Liver (tissue), 3 donors: Measurements from ENCODE around the gene RAB17.

Experiments used
- EGR1 ChIP-seq, 2 donors: IDR thresholded peaks; 2 replicates each; pipeline ENCODE4 v1.6.1; 2016 to 2018; ENCODE audit warnings: antibody characterized with exemption in 2 of 2, low read depth in 2 of 2
- FOXA2 ChIP-seq: IDR thresholded peaks from 2 replicates; pipeline ENCODE4 v1.6.1; 2016; ENCODE audit warnings: antibody characterized with exemption
- GABPA ChIP-seq, 2 donors: IDR thresholded peaks in 1 of 2; conservative IDR thresholded peaks in 1 of 2; 2 replicates each; pipeline ENCODE4 v1.6.1; 2016; ENCODE audit warnings: antibody characterized with exemption in 2 of 2, mild to moderate bottlenecking in 1 of 2, moderate library complexity in 1 of 2
- JUND ChIP-seq, 2 donors: IDR thresholded peaks; 2 replicates each; pipeline ENCODE4 v1.6.1; 2016; ENCODE audit warnings: antibody characterized with exemption in 2 of 2
- RAD21 ChIP-seq, 2 donors: IDR thresholded peaks; 2 replicates each; pipeline ENCODE4 v1.6.1; 2016; ENCODE audit warnings: antibody characterized with exemption in 2 of 2, mild to moderate bottlenecking in 2 of 2
- RXRA ChIP-seq, 2 donors: IDR thresholded peaks; 2 replicates each; pipeline ENCODE4 v1.6.1; 2017 to 2018; ENCODE audit warnings: antibody characterized with exemption in 2 of 2, mild to moderate bottlenecking in 1 of 2
- SP1 ChIP-seq: IDR thresholded peaks from 2 replicates; pipeline ENCODE4 v1.6.1; 2018; ENCODE audit warnings: antibody characterized with exemption, mild to moderate bottlenecking
- TAF1 ChIP-seq: conservative IDR thresholded peaks from 2 replicates; pipeline ENCODE4 v1.6.1; 2016; ENCODE audit warnings: antibody characterized with exemption, mild to moderate bottlenecking
- YY1 ChIP-seq: IDR thresholded peaks from 2 replicates; pipeline ENCODE4 v1.6.1; 2016; ENCODE audit warnings: antibody characterized with exemption, mild to moderate bottlenecking
- TF ChIP-seq, protein P1 (sequence below): fragments of 150-350 bp; IDR thresholded peaks from 2 replicates; pipeline ENCODE4 v1.5.1; 2017; ENCODE audit warnings: improper control_type of control experiment, low read depth, low read length; ENCODE audit not compliant: missing input control
- TF ChIP-seq, protein P2 (sequence below): IDR thresholded peaks from 2 replicates; pipeline ENCODE4 v1.6.1; 2016; ENCODE audit warnings: antibody characterized with exemption
- TF ChIP-seq, protein P3 (sequence below): IDR thresholded peaks from 2 replicates; pipeline ENCODE4 v1.6.1; 2016; ENCODE audit warnings: antibody characterized with exemption, mild to moderate bottlenecking
- TF ChIP-seq, protein P4 (sequence below): IDR thresholded peaks from 2 replicates; pipeline ENCODE4 v1.6.1; 2016; ENCODE audit warnings: antibody characterized with exemption
- TF ChIP-seq, protein P5 (sequence below): IDR thresholded peaks from 2 replicates; pipeline ENCODE4 v1.6.1; 2016; ENCODE audit warnings: antibody characterized with exemption
- donor health status: healthy.
- donor health status: healthy.

DNA sequence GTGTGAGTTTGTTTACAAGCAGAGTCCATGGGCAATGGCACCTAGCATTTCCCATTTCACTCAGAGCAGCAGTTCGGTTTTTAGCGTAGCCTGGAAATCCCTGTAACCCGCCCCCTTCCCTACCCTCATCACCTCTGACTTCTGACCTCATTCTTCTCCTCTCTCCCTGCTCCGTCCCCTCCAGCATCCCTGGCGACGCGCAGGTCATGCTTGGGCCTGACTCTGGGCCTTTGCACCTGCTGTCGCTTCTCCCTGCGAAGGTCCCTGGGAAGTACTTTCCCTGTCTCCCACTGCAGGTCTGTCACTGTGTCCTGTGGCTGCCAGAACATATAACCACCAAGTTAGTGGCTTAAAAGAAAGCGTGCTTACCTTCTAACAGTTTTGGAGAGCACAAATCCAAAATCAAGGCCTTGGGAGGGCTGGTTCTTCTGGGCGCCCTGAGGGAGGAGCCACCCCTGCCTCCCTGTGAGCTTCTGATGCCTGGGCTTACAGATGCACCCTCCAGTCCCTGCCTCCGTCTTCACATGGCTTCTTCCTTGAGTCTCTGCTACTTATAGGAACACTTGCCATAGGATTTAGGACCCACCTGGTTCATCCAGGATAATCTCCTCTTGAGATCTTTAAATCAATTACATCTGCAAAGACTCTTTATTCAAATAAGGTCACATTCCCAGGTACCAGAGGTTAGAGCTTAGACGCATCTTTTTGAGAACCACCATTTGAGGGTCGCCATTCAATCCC is 8.1 kb upstream of the RAB17 start:
- TF ChIP-seq, protein P1, sequence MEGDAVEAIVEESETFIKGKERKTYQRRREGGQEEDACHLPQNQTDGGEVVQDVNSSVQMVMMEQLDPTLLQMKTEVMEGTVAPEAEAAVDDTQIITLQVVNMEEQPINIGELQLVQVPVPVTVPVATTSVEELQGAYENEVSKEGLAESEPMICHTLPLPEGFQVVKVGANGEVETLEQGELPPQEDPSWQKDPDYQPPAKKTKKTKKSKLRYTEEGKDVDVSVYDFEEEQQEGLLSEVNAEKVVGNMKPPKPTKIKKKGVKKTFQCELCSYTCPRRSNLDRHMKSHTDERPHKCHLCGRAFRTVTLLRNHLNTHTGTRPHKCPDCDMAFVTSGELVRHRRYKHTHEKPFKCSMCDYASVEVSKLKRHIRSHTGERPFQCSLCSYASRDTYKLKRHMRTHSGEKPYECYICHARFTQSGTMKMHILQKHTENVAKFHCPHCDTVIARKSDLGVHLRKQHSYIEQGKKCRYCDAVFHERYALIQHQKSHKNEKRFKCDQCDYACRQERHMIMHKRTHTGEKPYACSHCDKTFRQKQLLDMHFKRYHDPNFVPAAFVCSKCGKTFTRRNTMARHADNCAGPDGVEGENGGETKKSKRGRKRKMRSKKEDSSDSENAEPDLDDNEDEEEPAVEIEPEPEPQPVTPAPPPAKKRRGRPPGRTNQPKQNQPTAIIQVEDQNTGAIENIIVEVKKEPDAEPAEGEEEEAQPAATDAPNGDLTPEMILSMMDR, result no peak
- TF ChIP-seq, protein P2, sequence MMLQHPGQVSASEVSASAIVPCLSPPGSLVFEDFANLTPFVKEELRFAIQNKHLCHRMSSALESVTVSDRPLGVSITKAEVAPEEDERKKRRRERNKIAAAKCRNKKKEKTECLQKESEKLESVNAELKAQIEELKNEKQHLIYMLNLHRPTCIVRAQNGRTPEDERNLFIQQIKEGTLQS, result no peak
- no peak for TF ChIP-seq YY1
- TF ChIP-seq RAD21 (IDR thresholded peaks at IDR 0.05), result no peak
- TF ChIP-seq RXRA (IDR thresholded peaks at IDR 0.05), result no peak
- TF ChIP-seq TAF1, result no peak
- TF ChIP-seq, protein P3, sequence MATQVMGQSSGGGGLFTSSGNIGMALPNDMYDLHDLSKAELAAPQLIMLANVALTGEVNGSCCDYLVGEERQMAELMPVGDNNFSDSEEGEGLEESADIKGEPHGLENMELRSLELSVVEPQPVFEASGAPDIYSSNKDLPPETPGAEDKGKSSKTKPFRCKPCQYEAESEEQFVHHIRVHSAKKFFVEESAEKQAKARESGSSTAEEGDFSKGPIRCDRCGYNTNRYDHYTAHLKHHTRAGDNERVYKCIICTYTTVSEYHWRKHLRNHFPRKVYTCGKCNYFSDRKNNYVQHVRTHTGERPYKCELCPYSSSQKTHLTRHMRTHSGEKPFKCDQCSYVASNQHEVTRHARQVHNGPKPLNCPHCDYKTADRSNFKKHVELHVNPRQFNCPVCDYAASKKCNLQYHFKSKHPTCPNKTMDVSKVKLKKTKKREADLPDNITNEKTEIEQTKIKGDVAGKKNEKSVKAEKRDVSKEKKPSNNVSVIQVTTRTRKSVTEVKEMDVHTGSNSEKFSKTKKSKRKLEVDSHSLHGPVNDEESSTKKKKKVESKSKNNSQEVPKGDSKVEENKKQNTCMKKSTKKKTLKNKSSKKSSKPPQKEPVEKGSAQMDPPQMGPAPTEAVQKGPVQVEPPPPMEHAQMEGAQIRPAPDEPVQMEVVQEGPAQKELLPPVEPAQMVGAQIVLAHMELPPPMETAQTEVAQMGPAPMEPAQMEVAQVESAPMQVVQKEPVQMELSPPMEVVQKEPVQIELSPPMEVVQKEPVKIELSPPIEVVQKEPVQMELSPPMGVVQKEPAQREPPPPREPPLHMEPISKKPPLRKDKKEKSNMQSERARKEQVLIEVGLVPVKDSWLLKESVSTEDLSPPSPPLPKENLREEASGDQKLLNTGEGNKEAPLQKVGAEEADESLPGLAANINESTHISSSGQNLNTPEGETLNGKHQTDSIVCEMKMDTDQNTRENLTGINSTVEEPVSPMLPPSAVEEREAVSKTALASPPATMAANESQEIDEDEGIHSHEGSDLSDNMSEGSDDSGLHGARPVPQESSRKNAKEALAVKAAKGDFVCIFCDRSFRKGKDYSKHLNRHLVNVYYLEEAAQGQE, result no peak
- no peak for TF ChIP-seq GABPA (IDR thresholded peaks at IDR 0.05 in 1 of 2, conservative IDR thresholded peaks at IDR 0.05 in 1 of 2)
- TF ChIP-seq, protein P4, sequence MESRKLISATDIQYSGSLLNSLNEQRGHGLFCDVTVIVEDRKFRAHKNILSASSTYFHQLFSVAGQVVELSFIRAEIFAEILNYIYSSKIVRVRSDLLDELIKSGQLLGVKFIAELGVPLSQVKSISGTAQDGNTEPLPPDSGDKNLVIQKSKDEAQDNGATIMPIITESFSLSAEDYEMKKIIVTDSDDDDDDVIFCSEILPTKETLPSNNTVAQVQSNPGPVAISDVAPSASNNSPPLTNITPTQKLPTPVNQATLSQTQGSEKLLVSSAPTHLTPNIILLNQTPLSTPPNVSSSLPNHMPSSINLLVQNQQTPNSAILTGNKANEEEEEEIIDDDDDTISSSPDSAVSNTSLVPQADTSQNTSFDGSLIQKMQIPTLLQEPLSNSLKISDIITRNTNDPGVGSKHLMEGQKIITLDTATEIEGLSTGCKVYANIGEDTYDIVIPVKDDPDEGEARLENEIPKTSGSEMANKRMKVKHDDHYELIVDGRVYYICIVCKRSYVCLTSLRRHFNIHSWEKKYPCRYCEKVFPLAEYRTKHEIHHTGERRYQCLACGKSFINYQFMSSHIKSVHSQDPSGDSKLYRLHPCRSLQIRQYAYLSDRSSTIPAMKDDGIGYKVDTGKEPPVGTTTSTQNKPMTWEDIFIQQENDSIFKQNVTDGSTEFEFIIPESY, result no peak
- no peak for TF ChIP-seq JUND (IDR thresholded peaks at IDR 0.05)
- TF ChIP-seq FOXA2, result no peak
- TF ChIP-seq, protein P5, sequence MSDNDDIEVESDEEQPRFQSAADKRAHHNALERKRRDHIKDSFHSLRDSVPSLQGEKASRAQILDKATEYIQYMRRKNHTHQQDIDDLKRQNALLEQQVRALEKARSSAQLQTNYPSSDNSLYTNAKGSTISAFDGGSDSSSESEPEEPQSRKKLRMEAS, result no peak
- TF ChIP-seq EGR1 (IDR thresholded peaks at IDR 0.05; ENCODE audit: low read depth in 2 of 2), result no peak
- TF ChIP-seq SP1, result no peak
